ENCODE data around the gene LRRC75B. TPM values are rescaled to one million over a fixed set of nuclear protein-coding genes. Genes with fewer than 3 reads are reported as not detected.

LRRC75B gene
- total and polyA plus RNA-seq, 2 of the 13 experiments (the other 11 are each of a cell fraction or from before 2014, with no cell fraction given) = 11.8 to 34.8 TPM

- no peak for TF ChIP-seq PBX3 (CRISPR knock-in tag; IDR thresholded peaks at IDR 0.05; ENCODE audit: borderline replicate concordance)
- TF ChIP-seq ZNF891 (CRISPR knock-in tag; IDR thresholded peaks at IDR 0.05) = no peak
- no peak for TF ChIP-seq RAD51 (IDR thresholded peaks at IDR 0.05; ENCODE audit: borderline replicate concordance)
- TF ChIP-seq MYNN (CRISPR knock-in tag; IDR thresholded peaks at IDR 0.05; ENCODE audit: low read depth) = no peak; the same call in 1 of the 2 replicates
- no peak for TF ChIP-seq GATA4 (IDR thresholded peaks at IDR 0.05; ENCODE audit: borderline replicate concordance, low read depth)
- TF ChIP-seq CREB3 (CRISPR knock-in tag; IDR thresholded peaks at IDR 0.05) = no peak
- peak; percentile 27; the same call in 1 of the 2 replicates for TF ChIP-seq ELF3 (CRISPR knock-in tag; IDR thresholded peaks at IDR 0.05)
- no peak for TF ChIP-seq ARNT (IDR thresholded peaks at IDR 0.05)
- TF ChIP-seq SCMH1 (CRISPR knock-in tag; IDR thresholded peaks at IDR 0.05; ENCODE audit: borderline replicate concordance) = no peak
- no peak for TF ChIP-seq SNAPC4 (CRISPR knock-in tag; IDR thresholded peaks at IDR 0.05)
- no peak for TF ChIP-seq ZBTB7A (CRISPR knock-in tag; IDR thresholded peaks at IDR 0.05)
- TF ChIP-seq ZMYM3 (CRISPR knock-in tag; IDR thresholded peaks at IDR 0.05) = 0 out of 2 replicates have a peak, but pooled peaks have one; percentile 9
- TF ChIP-seq TEAD3 (CRISPR knock-in tag; optimal IDR thresholded peaks at IDR 0.05; ENCODE audit: borderline replicate concordance) = peak; percentile 50
- no peak for TF ChIP-seq ZNF468 (CRISPR knock-in tag; IDR thresholded peaks at IDR 0.05)
- TF ChIP-seq PHF21A (CRISPR knock-in tag; IDR thresholded peaks at IDR 0.05) = peak; percentile 98
- TF ChIP-seq, protein P1, sequence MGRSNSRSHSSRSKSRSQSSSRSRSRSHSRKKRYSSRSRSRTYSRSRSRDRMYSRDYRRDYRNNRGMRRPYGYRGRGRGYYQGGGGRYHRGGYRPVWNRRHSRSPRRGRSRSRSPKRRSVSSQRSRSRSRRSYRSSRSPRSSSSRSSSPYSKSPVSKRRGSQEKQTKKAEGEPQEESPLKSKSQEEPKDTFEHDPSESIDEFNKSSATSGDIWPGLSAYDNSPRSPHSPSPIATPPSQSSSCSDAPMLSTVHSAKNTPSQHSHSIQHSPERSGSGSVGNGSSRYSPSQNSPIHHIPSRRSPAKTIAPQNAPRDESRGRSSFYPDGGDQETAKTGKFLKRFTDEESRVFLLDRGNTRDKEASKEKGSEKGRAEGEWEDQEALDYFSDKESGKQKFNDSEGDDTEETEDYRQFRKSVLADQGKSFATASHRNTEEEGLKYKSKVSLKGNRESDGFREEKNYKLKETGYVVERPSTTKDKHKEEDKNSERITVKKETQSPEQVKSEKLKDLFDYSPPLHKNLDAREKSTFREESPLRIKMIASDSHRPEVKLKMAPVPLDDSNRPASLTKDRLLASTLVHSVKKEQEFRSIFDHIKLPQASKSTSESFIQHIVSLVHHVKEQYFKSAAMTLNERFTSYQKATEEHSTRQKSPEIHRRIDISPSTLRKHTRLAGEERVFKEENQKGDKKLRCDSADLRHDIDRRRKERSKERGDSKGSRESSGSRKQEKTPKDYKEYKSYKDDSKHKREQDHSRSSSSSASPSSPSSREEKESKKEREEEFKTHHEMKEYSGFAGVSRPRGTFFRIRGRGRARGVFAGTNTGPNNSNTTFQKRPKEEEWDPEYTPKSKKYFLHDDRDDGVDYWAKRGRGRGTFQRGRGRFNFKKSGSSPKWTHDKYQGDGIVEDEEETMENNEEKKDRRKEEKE (IDR thresholded peaks at IDR 0.05) = no peak
- TF ChIP-seq HNRNPUL1 (IDR thresholded peaks at IDR 0.05; ENCODE audit: low read depth, low read length) = no peak
- no peak for TF ChIP-seq ZZZ3 (CRISPR knock-in tag; IDR thresholded peaks at IDR 0.05; ENCODE audit: borderline replicate concordance)
- TF ChIP-seq ZSCAN22 (CRISPR knock-in tag; IDR thresholded peaks at IDR 0.05) = no peak
- TF ChIP-seq TP53 (CRISPR knock-in tag; conservative IDR thresholded peaks at IDR 0.05) = no peak
- TF ChIP-seq ELF1 (CRISPR knock-in tag; IDR thresholded peaks at IDR 0.05) = no peak
Measured at GRCh38 chr22:24593836-24594568, 1.1 kb upstream of the LRRC75B start (continued).

All from HepG2 (cell line).